ENCODE measurements around the gene LRRC63. TPM values are rescaled to one million over a fixed set of nuclear protein-coding genes. Genes with fewer than 3 reads are reported as not detected.

The LRRC63 gene
- polyA plus RNA-seq, 3 donors, result 0.04 to 0.34 TPM; not detected in 1

GRCh38 chr13:46179491-46179908, 32.2 kb upstream of the LRRC63 start:
- 33 to 66% (median 50%) methylated on average over 3 of the region's 3 CpGs for WGBS, 3 donors
- no peak overlapping the region for H3K27ac ChIP-seq (ENCODE audit: low read depth, low read length)

- H3K27ac ChIP-seq (ENCODE audit: low read depth, low read length), result no peak overlapping the region
- 40 to 54% (median 44%) methylated on average over 5 of the region's 5 CpGs for WGBS, 3 donors
Observed at GRCh38 chr13:46179969-46180763, 31.6 kb upstream of the LRRC63 start.

GRCh38 chr13:46181377-46181839, 30.3 kb upstream of the LRRC63 start:
- H3K27ac ChIP-seq (ENCODE audit: low read depth, low read length), result no peak overlapping the region
- WGBS, 3 donors, result 55 to 88% (median 69%) methylated on average over 5 of the region's 5 CpGs

GRCh38 chr13:46181840-46182490, 29.8 kb upstream of the LRRC63 start, which contains the start of gene LCP1:
TSS of gene LCP1 (minus strand) at chr13:46182177. CDS start at chr13:46159662, 22,515 bp downstream.
- WGBS, 3 donors, result 51 to 78% (median 72%) methylated on average over 8 of the region's 8 CpGs

GRCh38 chr13:46182491-46182877, 29.2 kb upstream of the LRRC63 start:
- WGBS, 3 donors, result 44 to 57% (median 57%) methylated on average over 2 of the region's 2 CpGs
- H3K27ac ChIP-seq (ENCODE audit: low read depth, low read length), result no peak overlapping the region

More at GRCh38 chr13:46181840-46182490, 29.8 kb upstream of the LRRC63 start, which contains the start of gene LCP1:
- no peak within 1 kb of the TSS for H3K27ac ChIP-seq (ENCODE audit: low read depth, low read length)

- 66 to 80% (median 74%) methylated on average over 15 of the region's 15 CpGs for WGBS, 3 donors
- H3K27ac ChIP-seq (ENCODE audit: low read depth, low read length), result no peak overlapping the region
Observed at GRCh38 chr13:46183018-46183946, 28.4 kb upstream of the LRRC63 start.

- H3K27ac ChIP-seq (ENCODE audit: low read depth, low read length), result no peak overlapping the region
- 33 to 38% (median 36%) methylated on average over 6 of the region's 6 CpGs for WGBS, 3 donors
Observed at GRCh38 chr13:46184277-46184699, 27.4 kb upstream of the LRRC63 start.

GRCh38 chr13:46185634-46186033, 26.1 kb upstream of the LRRC63 start:
- 83 to 92% (median 88%) methylated on average over 4 of the region's 4 CpGs for WGBS, 3 donors

GRCh38 chr13:46192412-46192811, 19.3 kb upstream of the LRRC63 start:
- H3K27ac ChIP-seq (ENCODE audit: low read depth, low read length), result no peak overlapping the region
- 21 to 31% (median 25%) methylated on average over 1 of the region's 1 CpG for WGBS, 3 donors

More at GRCh38 chr13:46185634-46186033, 26.1 kb upstream of the LRRC63 start:
- no peak overlapping the region for H3K27ac ChIP-seq (ENCODE audit: low read depth, low read length)

- WGBS, 3 donors, result 72 to 98% (median 86%) methylated on average over 1 of the region's 1 CpG
Observed at GRCh38 chr13:46195016-46195415, 16.7 kb upstream of the LRRC63 start.

GRCh38 chr13:46197299-46198048, 14.3 kb upstream of the LRRC63 start:
- WGBS, 3 donors, result 64 to 69% (median 68%) methylated on average over 4 of the region's 4 CpGs

More at GRCh38 chr13:46195016-46195415, 16.7 kb upstream of the LRRC63 start:
- H3K27ac ChIP-seq (ENCODE audit: low read depth, low read length), result no peak overlapping the region

GRCh38 chr13:46198696-46199193, 13.0 kb upstream of the LRRC63 start:
- no peak overlapping the region for H3K27ac ChIP-seq (ENCODE audit: low read depth, low read length)
- WGBS, 3 donors, result 82 to 86% (median 85%) methylated on average over 3 of the region's 3 CpGs

More at GRCh38 chr13:46197299-46198048, 14.3 kb upstream of the LRRC63 start:
- H3K27ac ChIP-seq (ENCODE audit: low read depth, low read length), result no peak overlapping the region

GRCh38 chr13:46202188-46202795, 9.4 kb upstream of the LRRC63 start:
- 65 to 81% (median 73%) methylated on average over 3 of the region's 3 CpGs for WGBS, 3 donors

GRCh38 chr13:46202966-46203365, 8.8 kb upstream of the LRRC63 start:
- no peak overlapping the region for H3K27ac ChIP-seq (ENCODE audit: low read depth, low read length)
- 60 to 69% (median 68%) methylated on average over 5 of the region's 5 CpGs for WGBS, 3 donors

More at GRCh38 chr13:46202188-46202795, 9.4 kb upstream of the LRRC63 start:
- H3K27ac ChIP-seq (ENCODE audit: low read depth, low read length), result no peak overlapping the region

GRCh38 chr13:46206143-46206542, 5.6 kb upstream of the LRRC63 start:
- H3K27ac ChIP-seq (ENCODE audit: low read depth, low read length), result no peak overlapping the region
- WGBS, 3 donors, result 33 to 89% (median 83%) methylated on average over 1 of the region's 1 CpG

- 45 to 92% (median 85%) methylated on average over 7 of the region's 7 CpGs for WGBS, 3 donors
Observed at GRCh38 chr13:46207828-46208227, 3.9 kb upstream of the LRRC63 start.

More at GRCh38 chr13:46207828-46208227, 3.9 kb upstream of the LRRC63 start:
- H3K27ac ChIP-seq (ENCODE audit: low read depth, low read length), result no peak overlapping the region
